Renal cortex interstitium (tissue), 11 donors: Measurements from ENCODE around the gene KCNJ4. TPM values are rescaled to one million over a fixed set of nuclear protein-coding genes. Genes with fewer than 3 reads are reported as not detected.

ENCODE experiments used
- DNase-seq, 11 donors: peaks; one replicate each; pipeline ENCODE4 v3.0.0-alpha.2; 2013; ENCODE audit warnings: low read depth in 9 of 11, low spot score in 4 of 11; ENCODE audit errors: extremely low read depth in 1 of 11
- polyA plus RNA-seq, 3 donors: library from polyadenylated mRNA; unstranded; fragments of 120-200 nt; gene quantifications; one replicate each; pipeline ENCODE4 v1.2.1, GENCODE V29; 2013; ENCODE audit not compliant: insufficient read length in 3 of 3

Gene KCNJ4
- polyA plus RNA-seq, 3 donors = 0.28 to 0.30 (median 0.29) TPM

- DNase-seq = no peak
Measured at GRCh38 chr22:38440747-38441350, 14.2 kb downstream of the KCNJ4 start.

DNA sequence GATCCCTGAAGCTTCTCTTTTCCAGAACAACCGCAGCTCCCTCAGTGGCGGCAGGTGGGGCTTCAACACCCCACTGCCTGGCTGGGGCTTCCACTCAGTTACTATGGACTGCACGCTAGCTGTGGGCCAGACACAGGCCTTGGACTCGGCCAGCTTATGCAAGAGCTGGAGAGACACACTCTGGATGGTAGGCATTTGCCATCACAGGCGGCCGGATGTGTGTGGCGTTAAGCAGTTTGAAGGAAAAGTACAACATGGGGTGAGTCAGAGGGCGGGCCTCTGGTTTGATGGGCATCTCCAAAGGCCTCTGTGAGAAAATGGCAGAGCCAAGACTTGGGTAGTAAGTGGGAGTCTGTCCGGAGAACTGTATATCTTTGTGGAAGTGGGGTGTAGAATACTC lies 17.6 kb downstream of the KCNJ4 start:
- DNase-seq = no peak

- no peak for DNase-seq
Measured at GRCh38 chr22:38436629-38437395, 18.2 kb downstream of the KCNJ4 start.

DNA sequence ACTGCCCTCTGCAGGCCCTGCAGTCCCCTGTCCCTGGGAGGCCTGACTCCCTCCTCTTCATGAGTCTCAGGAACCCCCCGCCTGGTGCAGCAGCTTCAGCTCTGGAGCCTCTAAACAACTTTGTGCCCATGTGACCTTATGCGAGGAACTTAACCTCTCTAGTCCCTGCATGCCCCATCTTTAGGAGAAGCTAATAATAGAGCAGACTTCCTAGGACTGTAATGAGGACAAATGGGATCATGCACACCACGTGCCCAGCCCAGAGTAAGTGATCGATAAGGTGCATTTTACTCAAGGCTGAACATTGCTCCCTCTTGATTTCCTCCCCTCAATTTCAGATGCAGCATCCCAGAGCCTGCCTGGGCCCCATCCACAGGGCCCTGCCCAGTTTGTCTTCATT lies 19.0 kb downstream of the KCNJ4 start:
- DNase-seq = no peak

GRCh38 chr22:38435010-38435409 lies 20.0 kb downstream of the KCNJ4 start:
- DNase-seq = no peak

DNA sequence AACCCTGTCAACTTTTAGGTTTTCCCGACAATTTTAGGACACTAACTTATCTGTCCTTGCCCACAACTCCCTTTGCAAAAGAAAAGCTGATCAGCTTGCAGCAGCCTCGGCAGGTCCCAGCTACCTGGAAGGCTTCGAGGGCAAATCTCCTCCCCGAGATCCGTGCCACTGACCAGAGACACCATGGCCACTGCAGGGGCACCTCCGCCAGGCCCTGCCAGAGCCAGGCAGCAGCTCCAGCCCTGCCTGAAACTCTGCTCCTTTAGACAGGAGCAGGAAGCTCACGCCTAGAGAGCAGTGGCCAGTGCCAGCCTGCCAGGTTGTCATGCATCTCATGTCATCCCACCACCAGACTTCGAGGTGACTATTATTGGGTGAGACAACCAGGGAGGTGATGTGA lies 21.1 kb downstream of the KCNJ4 start:
- no peak for DNase-seq

- DNase-seq = no peak
Measured at GRCh38 chr22:38432264-38432663, 22.7 kb downstream of the KCNJ4 start.

DNA sequence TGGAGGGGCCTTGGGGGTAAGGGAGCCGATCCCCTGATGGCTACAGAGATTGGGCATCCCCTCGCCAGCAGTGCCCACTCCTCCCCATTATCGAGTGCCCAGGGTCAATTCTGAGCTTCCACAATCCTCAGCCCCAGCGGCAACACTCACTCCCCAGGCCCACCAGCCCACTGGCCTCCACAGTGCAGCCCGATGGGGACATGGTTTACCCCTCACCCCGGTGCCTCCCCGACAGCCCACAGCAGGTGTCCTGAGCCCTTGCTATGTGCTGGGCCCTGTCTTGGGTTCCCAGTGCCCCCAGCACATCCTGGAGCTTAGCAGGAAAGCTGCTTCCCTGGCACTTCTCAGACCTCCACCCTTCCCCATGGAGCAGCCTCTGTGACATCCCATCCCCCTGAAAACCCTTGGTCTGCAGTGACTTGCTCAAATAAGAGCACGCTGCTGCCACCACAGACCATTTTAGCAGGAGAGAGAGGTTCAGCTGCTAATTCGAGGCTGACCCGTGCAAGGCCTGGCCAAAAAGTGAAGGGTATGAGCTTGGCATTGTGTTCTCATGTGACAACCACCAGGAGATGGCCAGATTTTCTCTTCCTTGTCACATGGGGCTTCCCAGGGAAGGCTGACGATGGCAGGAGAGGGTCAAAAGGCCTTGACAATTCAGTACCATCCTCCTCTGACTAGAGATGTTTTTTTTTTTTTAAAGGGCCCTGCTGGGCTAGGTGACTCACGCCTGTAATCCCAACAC lies 23.6 kb downstream of the KCNJ4 start:
- DNase-seq = no peak

- peak in 3 of 11 donors; percentile 39 to 56 (median 43) for DNase-seq
Measured at GRCh38 chr22:38429499-38430068, 25.4 kb downstream of the KCNJ4 start.

- no peak for DNase-seq
Measured at GRCh38 chr22:38428714-38429113, 26.3 kb downstream of the KCNJ4 start.

GRCh38 chr22:38427940-38428339 lies 27.1 kb downstream of the KCNJ4 start:
- DNase-seq = no peak

DNA sequence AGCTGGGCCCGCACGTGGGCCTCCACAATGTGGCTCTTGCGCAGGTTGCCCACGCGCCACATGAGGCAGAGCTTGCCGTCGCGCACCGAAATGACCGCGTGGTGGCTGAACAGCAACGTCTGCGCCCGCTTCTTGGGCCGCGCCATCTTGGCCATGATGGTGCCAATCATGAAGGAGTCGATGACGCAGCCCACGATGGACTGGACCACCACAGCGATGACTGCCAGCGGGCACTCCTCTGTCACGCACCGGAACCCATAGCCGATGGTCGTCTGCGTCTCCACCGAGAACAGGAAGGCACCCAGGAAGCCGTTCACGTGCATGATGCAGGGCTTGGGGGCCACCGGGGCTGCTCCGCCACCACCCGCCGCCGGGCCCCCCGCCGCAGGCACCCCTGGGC lies 27.5 kb downstream of the KCNJ4 start:
- no peak for DNase-seq

DNA sequence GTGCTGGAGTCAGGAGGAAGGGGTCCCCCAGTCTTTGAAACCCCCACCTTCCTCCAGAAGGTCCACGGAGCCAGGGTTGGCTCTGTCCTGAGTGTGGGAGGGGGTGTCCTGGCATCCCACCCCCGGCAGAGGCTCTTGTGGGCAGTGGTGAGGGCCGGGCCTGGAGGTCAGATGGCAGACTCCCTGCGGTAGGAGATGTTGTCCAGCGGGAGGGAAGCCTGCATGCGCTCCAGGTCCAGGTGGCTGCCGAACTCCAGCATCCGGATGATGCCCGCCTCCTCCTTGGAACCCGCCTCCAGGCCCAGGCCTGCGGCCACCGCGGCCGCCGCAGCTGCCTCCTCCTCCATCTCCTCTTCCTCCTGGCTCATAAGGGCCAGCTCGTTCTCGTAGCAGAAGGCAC lies 28.4 kb downstream of the KCNJ4 start:
- no peak for DNase-seq

DNA sequence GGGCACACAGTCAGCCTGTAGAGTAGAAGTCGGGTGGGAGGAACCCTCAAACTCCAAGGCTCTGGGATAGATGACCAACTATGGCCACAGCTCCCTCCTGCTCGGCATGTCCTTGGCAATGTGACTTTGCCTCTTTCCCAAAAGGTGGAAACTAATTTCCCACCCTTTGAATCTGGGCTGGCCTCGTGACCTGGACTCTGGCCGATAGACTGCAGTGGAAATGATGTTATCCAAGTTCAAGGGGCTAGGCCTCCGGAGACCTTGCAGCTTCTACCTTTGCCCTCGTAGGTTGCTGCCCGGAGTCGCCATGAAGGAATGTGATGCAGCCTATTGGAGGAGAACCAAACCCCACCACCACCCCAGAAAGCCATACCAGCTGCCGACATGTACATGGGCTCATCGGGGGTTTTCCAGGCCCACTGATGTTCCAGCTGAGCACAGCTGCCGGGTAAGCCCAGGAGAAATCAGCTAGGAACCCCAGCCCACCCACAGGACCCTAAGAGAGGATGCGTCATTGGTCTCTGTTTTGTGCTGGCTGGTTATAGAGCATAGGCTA lies 30.4 kb downstream of the KCNJ4 start:
- no peak for DNase-seq

- no peak for DNase-seq
Measured at GRCh38 chr22:38423512-38424503, 31.2 kb downstream of the KCNJ4 start.

GRCh38 chr22:38422611-38423511 lies 32.1 kb downstream of the KCNJ4 start:
- DNase-seq = peak in 2 of 11 donors; percentile 36 to 59

GRCh38 chr22:38420734-38421133 lies 34.3 kb downstream of the KCNJ4 start:
- DNase-seq = no peak

DNA sequence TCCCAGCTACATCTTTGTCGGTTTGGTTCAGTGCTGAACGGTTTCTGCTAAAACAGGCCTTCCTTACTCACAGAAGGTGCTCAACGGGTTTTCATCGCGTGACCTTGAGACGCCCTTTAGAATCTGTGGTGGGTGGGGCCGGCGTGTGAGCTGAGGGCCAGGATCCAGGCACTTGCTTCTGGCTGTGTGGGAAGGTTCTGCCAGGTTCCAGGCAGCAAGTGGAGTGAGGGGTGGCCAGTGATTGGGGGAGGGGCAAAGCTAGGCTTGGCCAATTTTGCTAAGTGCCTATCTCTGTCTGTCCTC lies 35.2 kb downstream of the KCNJ4 start:
- no peak for DNase-seq
